HS-27A (cell line): Measurements from ENCODE around the gene MTHFD2L.

Experiments
- DNase-seq: peaks from one replicate; pipeline ENCODE4 v3.0.0-alpha.2; 2012; ENCODE audit warnings: low read depth, missing footprints

MTHFD2L gene

DNA sequence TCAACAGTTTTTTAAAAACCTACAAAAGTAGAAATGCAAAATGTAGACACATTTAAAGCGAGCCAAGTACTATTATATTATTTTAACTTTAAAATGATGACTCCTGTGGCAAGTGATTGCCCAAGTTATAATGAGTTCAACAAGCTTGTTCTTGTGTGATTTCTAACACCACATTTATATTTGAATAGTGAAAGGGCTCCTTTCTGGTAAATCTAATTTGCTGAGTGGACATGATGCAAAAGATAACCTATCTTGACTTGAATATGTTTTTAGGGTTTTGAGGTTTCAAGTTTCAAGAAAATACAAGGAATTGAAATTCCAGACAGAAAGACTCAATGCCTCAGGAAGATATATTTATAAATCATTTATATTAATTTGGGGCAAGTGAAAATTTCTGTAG, 149.3 kb downstream of the MTHFD2L start:
- no peak for DNase-seq

DNA sequence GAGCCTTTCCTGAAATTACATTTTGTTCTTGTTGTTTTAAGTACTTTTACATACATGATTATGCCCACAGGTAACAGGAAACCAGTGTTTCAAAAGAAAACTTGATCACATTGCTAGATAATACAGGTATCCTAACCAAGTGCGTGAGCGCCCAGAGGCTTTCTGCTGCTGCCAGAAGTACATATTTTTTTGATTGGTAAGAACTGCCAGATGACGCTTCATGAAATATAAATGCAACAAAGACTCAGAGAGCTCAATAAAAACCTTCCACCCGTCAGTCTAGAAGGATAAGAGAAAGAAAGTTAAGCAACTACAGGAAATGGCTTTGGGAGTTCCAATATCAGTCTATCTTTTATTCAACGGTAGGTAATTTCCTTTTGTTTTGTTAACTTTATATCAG, 150.3 kb downstream of the MTHFD2L start, which contains the start of gene EPGN:
Gene EPGN (plus strand): TSS at position 256 of the 400 bp plus-strand sequence. CDS start 64 bp downstream, at position 320.
- DNase-seq: no peak

DNA sequence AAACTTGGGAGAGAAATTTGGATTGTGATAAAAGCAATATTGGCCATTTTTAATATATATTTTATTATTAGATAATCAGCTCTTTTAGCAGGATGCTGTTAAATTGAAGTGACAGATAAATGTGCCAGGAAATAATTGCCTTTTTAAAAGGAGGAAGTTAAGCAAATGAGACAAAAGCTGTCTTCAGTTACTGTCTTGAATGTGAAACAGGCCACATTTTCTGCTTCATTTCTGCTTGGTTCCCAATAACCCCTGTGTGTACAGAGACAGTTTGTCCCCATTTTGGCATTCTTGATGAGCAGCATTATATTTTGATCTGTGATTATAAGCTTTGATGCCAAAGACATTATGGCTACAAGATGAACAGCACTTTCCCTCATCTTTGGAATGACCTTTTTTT, 151.3 kb downstream of the MTHFD2L start:
- DNase-seq: no peak

DNA sequence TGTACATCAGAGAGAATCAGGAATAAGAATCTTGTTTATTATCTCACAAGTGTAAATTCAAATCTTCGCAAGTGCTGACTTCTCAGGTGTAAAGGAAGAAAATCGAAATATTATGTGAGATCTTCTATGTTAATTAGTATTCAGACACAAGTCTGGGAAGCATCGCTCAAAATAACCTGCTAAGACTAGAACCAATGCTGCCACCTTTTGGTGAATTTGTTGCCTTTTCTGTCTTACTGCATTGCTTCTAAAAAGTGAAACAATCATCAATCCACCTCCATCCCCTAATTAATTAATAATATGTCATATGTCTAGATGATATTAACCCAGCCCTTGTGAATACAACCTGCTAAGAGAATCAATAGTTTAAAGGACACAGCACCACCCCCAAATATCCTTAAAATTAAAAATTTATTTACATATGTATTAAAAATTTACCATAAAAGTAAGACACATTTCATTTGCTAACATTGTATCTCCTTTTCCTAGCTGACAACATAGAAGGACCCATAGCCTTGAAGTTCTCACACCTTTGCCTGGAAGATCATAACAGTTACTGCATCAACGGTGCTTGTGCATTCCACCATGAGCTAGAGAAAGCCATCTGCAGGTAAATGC, 153.9 kb downstream of the MTHFD2L start:
- DNase-seq: peak; percentile 34

DNA sequence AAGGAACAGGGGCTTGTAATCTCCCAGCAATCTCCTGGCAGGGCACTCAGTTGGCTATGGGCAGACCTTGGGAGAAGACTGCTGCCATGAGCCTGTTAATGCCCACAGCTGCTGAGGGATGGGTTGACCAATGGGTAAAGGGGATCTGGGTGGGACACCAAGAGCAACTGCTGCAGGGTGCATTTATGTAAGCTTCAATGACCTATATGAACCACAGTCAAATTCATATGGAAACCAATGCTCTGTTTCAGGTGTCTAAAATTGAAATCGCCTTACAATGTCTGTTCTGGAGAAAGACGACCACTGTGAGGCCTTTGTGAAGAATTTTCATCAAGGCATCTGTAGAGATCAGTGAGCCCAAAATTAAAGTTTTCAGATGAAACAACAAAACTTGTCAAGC, 156.4 kb downstream of the MTHFD2L start:
- no peak for DNase-seq

DNA sequence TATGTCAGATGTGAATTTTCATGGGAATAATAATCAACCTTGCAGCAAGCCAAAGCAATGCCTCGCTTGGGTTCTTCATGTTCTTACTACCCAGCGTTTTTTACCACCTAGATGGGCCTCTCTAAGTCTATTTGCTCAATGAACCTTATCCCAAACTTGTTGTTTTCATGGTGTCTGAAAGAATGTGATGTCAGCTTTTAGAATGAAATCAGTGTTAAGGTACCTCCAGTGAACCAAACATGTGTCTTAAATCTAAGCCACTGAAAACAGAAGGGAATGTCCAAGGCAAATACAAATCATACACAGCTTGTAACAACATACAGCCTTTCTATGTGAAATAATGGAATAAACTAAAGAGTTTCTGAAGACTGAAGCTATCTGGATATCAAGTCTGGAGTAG, 157.0 kb downstream of the MTHFD2L start:
- DNase-seq: no peak

DNA sequence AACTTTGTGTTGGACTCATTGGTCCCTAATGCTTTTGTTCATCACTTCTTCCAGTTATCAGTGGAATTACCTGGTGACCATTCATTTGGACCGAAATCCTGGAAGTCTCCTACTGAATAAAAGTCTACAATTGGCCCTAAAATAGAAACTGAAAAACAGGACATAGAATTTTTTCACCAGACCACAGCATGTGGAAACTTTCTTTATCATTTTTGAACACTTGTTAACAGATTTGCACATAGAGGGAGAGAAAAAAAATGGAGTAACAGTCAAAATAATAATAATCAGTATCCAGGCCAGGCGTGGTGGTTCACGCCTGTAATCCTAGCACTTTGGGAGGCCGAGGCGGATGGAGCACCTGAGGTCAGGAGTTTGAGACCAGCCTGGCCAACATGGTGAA, 157.5 kb downstream of the MTHFD2L start:
- DNase-seq: no peak

DNA sequence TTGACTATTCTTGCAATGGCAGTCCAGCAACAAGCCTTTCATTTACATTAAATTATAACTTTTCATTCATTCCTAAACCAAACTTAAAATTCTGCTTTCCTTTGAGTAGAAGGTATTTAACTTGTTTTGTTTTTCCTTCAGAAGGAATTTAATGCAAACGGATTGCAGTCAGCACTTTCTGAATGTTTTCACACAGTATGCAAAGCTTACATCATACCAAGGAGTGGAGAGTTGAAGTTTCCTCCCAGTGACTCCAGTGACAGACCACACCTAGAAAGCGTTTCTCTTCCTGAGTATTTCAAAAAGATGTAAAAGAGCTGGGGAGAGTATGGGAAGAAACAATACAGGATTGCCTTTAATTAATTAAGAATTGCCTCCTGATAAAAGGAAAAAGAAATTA, 158.5 kb downstream of the MTHFD2L start:
- no peak for DNase-seq

DNA sequence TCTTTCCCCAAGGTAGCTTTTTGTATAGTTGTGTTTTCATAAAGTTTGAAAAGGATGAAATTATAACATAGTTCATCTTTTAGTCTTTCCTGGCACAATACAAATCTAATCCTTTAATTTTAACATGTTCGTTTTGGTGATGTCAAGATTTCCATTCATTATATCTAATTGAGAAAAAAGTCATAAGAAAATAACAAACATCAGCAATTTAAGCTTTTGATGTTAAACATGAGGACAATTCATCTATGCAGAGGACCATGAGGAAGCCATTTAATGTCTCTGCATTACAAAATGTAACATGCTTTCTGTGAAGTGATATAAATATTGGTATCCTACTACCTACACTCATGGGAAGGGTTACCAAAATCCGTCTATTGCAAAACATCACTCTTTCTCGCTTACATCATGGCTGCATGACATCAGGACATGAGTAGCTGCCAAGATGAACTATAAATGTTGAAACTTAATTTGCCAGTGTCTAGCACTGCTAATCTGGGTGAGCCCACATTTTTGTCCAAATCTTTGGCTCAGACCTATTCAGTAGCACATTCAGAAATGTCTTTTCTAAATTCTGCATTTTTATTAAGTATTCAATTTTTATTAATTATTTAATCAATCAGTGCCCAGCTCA, 159.8 kb downstream of the MTHFD2L start:
- no peak for DNase-seq

DNA sequence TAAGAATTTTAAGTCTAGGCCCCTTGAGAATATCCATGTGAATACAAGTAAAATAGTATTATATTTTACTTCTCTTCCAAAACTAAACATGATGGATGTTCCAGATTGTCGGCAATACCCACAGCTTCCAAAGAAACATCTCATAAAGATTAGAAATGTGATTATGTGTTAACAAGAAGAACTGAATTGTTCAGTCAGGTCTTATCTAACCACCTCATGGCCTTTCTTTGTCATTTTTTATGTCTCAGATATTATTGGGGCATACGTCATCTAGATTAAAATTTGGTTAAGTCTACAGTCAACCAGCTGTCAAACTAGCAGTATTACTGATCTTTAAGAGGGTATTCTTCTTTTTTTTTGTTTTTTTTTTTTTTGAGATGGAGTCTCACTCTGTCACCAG, 160.4 kb downstream of the MTHFD2L start:
- DNase-seq: no peak

DNA sequence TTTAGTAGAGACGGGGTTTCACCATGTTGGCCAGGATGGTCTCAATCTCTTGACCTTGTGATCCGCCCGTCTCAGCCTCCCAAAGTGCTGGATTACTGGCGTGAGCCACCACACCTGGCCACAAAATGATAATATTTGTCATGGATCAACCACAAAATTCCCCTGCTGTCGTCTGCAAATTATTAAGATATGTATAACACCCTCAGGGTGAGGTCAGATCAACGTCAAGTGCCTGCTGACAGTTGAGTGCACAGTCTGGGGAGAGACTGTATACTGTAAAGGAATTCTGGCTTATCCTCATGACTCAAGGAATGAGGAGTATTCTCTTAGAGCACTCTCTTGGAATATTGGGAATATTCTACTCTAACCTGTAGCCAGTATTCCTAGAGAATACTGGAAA, 161.6 kb downstream of the MTHFD2L start:
- no peak for DNase-seq

DNA sequence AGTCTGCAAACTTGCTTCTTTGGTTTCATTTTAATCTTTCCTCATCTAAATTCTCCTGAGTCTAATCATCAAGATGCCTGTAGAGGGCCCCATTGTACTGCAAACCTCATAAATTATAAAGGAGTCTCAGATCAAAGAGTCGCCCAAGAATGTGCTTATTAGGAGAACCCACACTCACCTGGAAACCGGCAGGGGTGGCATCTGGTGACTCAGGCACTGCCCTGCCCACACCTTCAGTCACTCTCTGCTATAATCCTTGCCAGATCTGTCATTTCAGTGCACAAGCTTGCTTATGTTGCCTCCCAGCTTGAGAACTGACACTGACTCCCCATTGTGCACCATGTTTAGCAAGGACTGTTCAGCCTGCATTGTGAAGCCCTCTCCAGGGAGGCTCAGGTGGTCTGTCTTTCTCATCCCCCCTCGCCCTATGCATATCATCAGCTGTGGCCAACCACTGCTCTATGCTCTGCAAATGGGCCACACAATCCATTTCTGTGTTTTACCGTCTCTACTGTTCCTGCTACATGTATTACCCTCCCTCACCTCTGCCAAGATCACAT, 162.7 kb downstream of the MTHFD2L start:
- peak; percentile 33 for DNase-seq

DNA sequence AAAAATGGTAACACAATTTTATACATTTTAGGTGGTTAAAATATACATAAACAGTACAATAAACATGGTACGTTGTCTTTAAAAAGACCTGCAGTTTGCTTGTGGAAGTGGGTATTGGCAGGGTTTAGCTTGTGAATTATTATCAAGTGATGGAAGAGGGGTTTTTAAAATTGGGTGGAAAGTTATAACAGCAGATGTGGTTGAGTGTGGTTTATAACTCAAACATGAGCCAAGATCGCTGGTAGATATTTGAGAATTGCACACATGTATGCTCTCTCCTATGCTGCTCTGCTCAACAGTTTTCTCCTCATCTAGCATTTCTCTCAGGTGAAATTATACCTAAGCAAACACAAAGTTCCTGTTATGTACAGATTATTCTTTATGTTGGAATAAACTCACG, 164.4 kb downstream of the MTHFD2L start:
- DNase-seq: no peak

DNA sequence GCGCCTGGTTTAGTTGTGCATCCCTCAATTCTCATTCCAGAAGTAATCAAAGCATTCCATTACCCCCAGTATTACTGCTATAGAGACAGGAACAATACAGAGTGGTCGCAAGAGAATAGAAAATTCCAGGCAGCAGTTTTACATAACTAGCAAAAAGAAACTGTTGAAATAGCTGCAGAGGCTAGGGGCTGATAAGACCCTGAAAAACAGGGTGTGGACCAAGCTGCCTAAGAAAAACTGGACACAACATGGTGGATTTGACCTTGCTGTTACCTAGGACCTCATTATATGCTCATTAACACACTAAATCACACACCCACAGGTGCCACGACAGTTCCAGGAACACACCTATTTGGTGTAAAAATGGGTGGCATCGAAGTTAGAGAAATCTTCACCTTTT, 165.7 kb downstream of the MTHFD2L start:
- no peak for DNase-seq

DNA sequence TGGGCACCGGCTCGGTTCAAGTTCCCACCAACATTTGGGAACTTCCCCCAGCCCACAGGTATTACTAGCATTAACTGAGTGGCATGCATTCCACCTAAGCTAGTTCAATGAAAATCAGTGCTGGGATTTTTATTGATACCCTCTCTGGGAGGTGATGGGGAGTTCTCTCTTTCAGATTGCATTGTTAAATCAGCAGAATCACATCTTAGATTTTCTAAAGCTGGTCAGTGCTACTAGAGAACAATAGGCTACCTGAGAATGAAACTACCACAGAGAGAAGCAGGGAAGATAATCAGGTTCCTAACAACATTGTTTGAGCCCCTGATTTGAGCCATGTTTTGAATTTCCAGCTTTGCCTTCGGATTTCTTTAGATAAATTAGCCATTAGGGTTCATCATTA, 166.3 kb downstream of the MTHFD2L start:
- no peak for DNase-seq

DNA sequence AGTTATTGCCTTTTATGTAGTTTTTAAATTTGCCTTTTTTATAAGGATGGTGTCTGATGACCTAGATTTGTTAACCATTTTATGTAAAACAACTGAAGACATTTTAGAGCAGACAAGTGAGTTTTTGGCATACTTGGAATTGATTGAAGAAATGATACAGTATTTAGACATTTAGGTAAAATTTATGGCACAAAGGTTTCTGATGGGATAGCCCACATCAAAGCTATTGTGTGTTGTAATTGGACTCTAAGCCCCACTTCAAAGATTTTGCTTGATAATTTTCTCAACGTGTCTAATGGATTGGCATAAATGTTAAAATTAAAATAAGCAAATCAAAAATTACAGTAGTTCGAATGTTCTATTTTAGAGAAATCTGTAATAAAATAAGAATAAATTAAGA, 168.0 kb downstream of the MTHFD2L start:
- DNase-seq: no peak

DNA sequence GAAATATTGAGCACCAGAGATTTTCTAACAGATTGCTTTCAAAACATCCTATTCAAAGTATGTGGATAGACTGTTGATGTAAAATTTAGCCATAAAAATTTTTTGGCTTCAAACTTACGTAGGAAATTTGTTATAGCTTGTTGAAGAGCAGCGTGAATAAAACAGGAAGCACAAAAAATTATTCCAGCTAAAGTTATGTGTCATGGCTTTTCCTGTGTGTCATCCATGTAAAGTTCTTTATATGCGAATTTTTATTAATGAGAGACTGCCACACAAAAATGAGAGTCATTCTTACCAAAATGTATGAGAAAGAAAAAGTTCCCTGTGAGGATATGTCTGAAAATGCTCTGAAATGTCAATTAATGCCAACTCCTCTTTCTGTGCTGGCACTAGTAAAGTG, 169.8 kb downstream of the MTHFD2L start:
- no peak for DNase-seq

DNA sequence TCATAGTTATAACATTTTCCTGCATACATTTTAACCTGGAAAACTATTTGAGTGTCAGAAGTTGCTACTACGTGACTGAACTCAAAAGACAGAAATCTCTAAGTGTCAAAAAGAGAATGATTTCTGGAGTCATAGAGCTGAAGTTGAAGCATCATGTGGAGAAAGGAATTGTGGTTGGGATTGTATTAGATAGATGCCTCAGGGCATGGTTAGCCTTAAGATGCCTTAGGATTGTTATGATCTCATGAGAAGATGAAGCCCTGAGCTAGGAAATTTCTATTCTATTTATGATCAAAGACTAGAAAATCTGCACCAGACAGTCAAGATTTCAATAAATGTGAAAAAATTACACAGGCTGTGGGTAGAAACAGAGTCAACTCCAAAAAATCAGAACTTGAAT, 170.6 kb downstream of the MTHFD2L start:
- no peak for DNase-seq

DNA sequence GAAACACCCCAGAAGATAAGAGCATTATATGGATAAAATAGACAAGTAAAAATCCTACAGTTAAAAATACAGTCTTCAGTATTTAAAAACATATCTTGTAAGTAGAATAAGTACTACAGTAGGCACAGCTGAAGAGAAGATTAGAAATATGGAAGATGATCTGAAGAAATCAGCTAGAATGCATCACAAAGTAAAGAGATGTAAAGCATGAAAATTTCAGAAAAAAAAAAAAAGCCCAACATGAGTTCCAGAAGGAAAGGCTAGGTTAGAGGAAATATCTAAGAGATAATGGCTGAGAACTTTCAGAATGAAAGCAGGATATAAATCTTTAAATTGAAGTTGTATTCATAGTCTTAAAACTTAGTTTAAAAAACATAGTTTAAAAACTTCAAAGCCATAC, 171.4 kb downstream of the MTHFD2L start:
- no peak for DNase-seq

DNA sequence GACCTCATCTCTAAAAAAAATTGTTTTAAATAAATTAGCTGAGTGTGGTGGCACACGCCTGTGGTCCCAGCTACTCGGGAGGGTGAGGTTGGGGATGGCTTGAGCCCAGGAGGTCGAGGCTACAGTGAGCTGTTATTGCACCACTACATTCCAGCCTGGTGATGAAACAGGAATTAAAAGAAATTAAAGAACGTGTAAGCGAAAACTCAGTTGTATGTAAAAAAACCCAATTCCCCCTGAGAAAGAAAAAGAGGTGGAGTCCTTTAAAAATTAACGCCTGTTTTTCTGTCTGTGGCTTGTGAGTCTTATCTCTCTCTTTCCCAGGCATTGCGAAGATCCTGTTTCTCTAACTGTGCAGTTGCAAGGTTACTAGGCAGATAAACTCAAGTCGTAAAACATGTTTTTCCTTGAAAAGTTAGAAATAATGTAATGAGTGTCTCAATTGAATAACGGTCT, 172.4 kb downstream of the MTHFD2L start:
- DNase-seq: no peak

DNA sequence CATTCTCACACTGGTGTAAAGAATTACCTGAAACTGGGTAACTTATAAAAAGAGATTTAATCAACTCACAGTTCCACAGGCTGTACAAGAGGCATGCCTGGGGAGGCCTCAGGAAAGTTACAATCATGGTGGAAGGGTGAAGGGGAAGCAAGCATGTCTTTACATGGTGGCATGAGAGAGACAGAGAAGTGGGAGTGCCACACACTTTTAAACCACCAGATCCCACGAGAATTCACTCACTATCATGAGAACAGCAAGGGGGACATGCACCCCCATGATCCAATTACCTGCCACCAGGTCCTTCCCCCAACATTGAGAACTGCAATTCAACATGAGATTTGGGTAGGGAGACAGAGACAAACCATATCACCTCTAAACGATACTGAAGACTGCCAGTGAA, 173.3 kb downstream of the MTHFD2L start:
- no peak for DNase-seq

DNA sequence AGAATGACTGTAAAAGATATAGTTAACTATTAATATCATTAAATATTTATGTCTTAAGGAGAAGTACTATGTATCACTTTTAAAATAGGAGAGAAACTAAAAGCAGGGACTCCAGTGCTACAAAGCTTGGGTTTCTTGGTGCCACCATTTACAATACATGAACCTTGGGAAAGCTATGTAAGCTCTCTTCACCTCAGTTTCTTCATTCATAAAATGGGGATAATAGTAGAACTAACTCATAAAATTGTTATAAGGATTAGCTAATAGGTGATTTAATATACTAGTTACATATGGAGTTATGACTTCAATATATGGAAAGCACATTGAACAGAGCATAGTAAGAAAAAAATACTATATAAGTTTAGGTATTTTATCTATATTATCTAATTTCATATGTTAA, 174.0 kb downstream of the MTHFD2L start:
- DNase-seq: no peak

DNA sequence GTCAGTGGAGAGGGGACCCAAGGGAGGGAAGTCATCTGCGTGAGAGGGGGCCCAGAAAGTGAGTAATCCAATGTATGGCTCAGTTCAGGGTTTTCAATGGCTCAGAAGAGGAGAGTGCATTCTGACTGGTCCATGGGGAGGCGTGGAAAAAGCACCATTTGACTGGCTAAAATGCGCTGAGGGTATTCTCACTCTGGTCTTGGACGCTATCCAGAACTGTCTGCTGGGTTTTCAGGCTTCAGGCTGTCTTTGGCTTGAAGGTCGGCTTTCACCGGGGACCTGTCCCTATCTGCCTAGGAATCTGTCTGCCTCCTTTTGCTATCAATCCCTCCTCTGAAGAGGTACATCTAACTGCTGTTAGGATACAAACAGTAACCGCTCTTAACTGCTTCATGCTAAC, 176.7 kb downstream of the MTHFD2L start:
- DNase-seq: no peak
